A673 (cell line): ENCODE measurements around the gene GRB10. TPM values are rescaled to one million over a fixed set of nuclear protein-coding genes. Genes with fewer than 3 reads are reported as not detected.

Experiments
- BruUV-seq: library from RNA; stranded (reverse); fragments of 400-500 nt; replicated peaks from 2 replicates; lab custom pipeline; 2021; lab: Mats Ljungman, UMichigan
- CTCF ChIA-PET: fragments of 300-600 bp; sonication (Branson Sonifier 250); formaldehyde crosslinking; loops from one replicate; lab custom pipeline; 2022; ENCODE audit warnings: antibody characterized with exemption; lab: Charles Lee
- POLR2A ChIA-PET: fragments of 300-600 bp; sonication (Branson Sonifier 250); formaldehyde crosslinking; loops from one replicate; lab custom pipeline; 2022; ENCODE audit warnings: antibody characterized with exemption; ENCODE audit not compliant: low non-redundant PET; lab: Charles Lee
- DNase-seq: peaks from one replicate; pipeline ENCODE4 v3.0.0-alpha.2; 2015; ENCODE audit warnings: low spot score
- H3K27ac ChIP-seq: fragments of 200-600 bp; sonication (generic); 2 replicates; pipeline ENCODE4 v1.5.1; 2016; ENCODE audit warnings: mixed run types, low read depth, mild to moderate bottlenecking, mixed read lengths, antibody characterized with exemption, low read length; ENCODE audit not compliant: poor library complexity, severe bottlenecking
- H3K27me3 ChIP-seq: fragments of 200-600 bp; sonication (generic); replicated peaks from 2 replicates; pipeline ENCODE4 v1.6.1; 2017; ENCODE audit warnings: mixed run types, low read depth, mild to moderate bottlenecking, mixed read lengths, antibody characterized with exemption, low read length; ENCODE audit not compliant: insufficient read depth, poor library complexity
- H3K36me3 ChIP-seq: fragments of 200-600 bp; sonication (generic); 2 replicates; pipeline ENCODE4 v1.6.1; 2016; ENCODE audit warnings: mixed run types, mild to moderate bottlenecking, mixed read lengths, antibody characterized with exemption, low read length; ENCODE audit not compliant: insufficient read depth, poor library complexity, severe bottlenecking
- H3K4me1 ChIP-seq: fragments of 200-600 bp; sonication (generic); 2 replicates; pipeline ENCODE4 v1.6.1; 2017; ENCODE audit warnings: mixed run types, mild to moderate bottlenecking, mixed read lengths, antibody characterized with exemption, low read length; ENCODE audit not compliant: insufficient read depth, poor library complexity, severe bottlenecking
- H3K4me3 ChIP-seq: fragments of 200-600 bp; sonication (generic); 2 replicates; pipeline ENCODE4 v1.5.1; 2016; ENCODE audit warnings: low read depth, mixed run types, mild to moderate bottlenecking, mixed read lengths, low read length; ENCODE audit not compliant: poor library complexity, severe bottlenecking
- H3K9me3 ChIP-seq: fragments of 200-600 bp; sonication (generic); 2 replicates; pipeline ENCODE4 v1.6.1; 2016; ENCODE audit warnings: mixed run types, low read depth, mild to moderate bottlenecking, mixed read lengths, antibody characterized with exemption, low read length; ENCODE audit not compliant: poor library complexity, severe bottlenecking
- CTCF ChIP-seq: fragments of 300-800, 200-600 bp; sonication (generic); conservative IDR thresholded peaks from 2 replicates; pipeline ENCODE4 v1.5.1; 2017; ENCODE audit warnings: low read depth, mild to moderate bottlenecking, antibody characterized with exemption, low read length, moderate library complexity, mixed read lengths
- EZH2 ChIP-seq: fragments of 200-600 bp; sonication (generic); IDR thresholded peaks from 2 replicates; pipeline ENCODE4 v1.6.1; 2017; ENCODE audit warnings: borderline replicate concordance, low read depth, mild to moderate bottlenecking, mixed read lengths, antibody characterized with exemption, low read length; ENCODE audit not compliant: poor library complexity, severe bottlenecking
- intact Hi-C: fragments of 100-400 bp; cut with micrococcal nuclease; formaldehyde crosslinking; loops from one replicate; pipeline ENCODE4 v1.10.0; 2022; ENCODE audit not compliant: unreplicated experiment
- total RNA-seq: library from RNA; stranded (reverse); gene quantifications from 2 replicates; pipeline ENCODE4 v1.2.3, GENCODE V29; 2021

GRB10 gene
- total RNA-seq, 1 experiment from 2014 or later, result 0.41 TPM

DNA sequence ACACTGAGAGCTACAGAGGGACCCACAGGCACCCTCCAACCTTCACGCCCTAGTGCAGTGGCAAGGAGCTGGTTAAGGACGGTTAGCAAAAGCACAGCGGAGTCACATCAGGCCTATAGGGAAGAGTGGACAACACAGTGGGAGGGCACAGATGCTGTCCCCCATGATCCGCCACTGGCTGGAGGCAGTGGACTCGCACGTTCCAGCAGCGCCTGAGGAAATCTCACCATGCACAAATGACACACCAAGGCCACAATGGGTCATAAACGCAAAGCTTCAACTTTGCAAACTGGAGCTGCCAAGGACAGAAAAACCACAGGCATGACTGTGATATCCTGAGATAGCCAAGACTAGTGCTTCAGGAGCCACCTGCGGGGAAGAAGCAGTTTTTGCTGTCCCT is 58.8 kb downstream of the GRB10 start:
- Histone ChIP-seq H3K4me3 (no peak overlapping the region), H3K27ac (no peak overlapping the region), H3K4me1 (no peaks in the 10 kb centered on the region), H3K9me3 (peaks cover 5% of the 10 kb centered on the region), H3K36me3 (no peaks in the 10 kb centered on the region), H3K27me3 (no peaks in the 10 kb centered on the region)
- DNase-seq, result no peak
- ChIA-PET POLR2A (no interaction called here), CTCF (no interaction called here)
- TF ChIP-seq CTCF, result no peak
- no peak for TF ChIP-seq EZH2
- intact Hi-C loops, result no loop called here
- no TSS peak for BruUV-seq

GRCh38 chr7:50723173-50723572 is 59.5 kb downstream of the GRB10 start:
- intact Hi-C loops, result no loop called here
- POLR2A ChIA-PET, result no interaction called here
- Histone ChIP-seq H3K27me3 (no peaks in the 10 kb centered on the region), H3K4me1 (no peaks in the 10 kb centered on the region), H3K4me3 (no peak overlapping the region), H3K27ac (no peak overlapping the region), H3K36me3 (no peaks in the 10 kb centered on the region), H3K9me3 (peaks cover 5% of the 10 kb centered on the region)
- no peak for DNase-seq
- TF ChIP-seq CTCF, result no peak
- no peak for TF ChIP-seq EZH2
- CTCF ChIA-PET, result no interaction called here
- BruUV-seq, result no TSS peak

- no TSS peak for BruUV-seq
- intact Hi-C loops, result no loop called here
- Histone ChIP-seq H3K27ac (no peak overlapping the region), H3K4me3 (no peak overlapping the region), H3K9me3 (peaks cover 5% of the 10 kb centered on the region), H3K27me3 (no peaks in the 10 kb centered on the region), H3K4me1 (no peaks in the 10 kb centered on the region), H3K36me3 (no peaks in the 10 kb centered on the region)
- ChIA-PET CTCF (no interaction called here), POLR2A (no interaction called here)
- DNase-seq, result no peak
- no peak for TF ChIP-seq EZH2
- TF ChIP-seq CTCF, result no peak
Measured at GRCh38 chr7:50721661-50722259, 60.9 kb downstream of the GRB10 start.
